HL-60 (cell line): Measurements from ENCODE around the gene TNRC18.
"Not testable (repeated sequence)": the region's sequence is repeated elsewhere in the genome, so short reads cannot be mapped to it uniquely, and the experiment has no call there.

Experiments
- GABPA ChIP-seq: IDR thresholded peaks from 2 replicates; pipeline ENCODE4 v1.6.1; 2012; ENCODE audit warnings: low read depth
- POLR2AphosphoS5 ChIP-seq: IDR thresholded peaks from 2 replicates; pipeline ENCODE4 v1.6.1; 2012; ENCODE audit warnings: low read depth
- SPI1 ChIP-seq: IDR thresholded peaks from 2 replicates; pipeline ENCODE4 v1.6.1; 2012; ENCODE audit warnings: low read depth, mild to moderate bottlenecking, borderline replicate concordance
- TF ChIP-seq, protein P1 (sequence below): IDR thresholded peaks from one replicate; pipeline ENCODE4 v1.5.1; 2011; ENCODE audit warnings: low read length, control low read depth, inconsistent platforms; ENCODE audit not compliant: insufficient read depth

DNA sequence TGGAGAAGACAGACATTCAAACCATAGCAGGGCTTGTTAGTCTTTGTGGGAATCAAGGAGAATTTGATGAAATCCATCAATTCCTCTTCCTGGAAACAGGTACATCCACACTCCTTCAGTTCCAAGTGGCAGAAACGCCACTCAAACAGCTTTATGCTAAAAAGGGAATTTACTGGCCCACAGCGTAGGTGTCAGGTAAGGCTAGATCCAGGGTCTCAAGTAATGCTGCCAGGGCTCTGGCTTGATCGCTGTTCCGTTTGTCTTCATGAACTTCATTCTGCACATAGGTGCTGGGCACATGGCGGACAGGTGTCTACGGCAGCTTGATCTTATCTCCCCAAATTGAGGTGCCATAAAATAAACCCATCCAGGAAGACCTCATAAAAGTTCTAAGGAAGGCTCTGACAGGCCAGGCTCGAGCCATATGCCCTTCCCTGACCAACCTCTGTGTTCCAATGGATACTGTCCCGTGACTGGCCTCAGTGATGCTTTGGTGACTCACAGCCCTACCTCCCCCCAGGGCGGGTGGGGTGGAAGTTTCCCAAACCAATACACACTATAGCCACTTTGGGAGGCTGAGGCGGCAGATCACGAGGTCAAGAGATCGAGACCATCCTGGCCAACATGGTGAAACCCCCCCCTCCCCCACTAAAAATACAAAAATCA is 153.5 kb downstream of the TNRC18 start:
- TF ChIP-seq, protein P1, sequence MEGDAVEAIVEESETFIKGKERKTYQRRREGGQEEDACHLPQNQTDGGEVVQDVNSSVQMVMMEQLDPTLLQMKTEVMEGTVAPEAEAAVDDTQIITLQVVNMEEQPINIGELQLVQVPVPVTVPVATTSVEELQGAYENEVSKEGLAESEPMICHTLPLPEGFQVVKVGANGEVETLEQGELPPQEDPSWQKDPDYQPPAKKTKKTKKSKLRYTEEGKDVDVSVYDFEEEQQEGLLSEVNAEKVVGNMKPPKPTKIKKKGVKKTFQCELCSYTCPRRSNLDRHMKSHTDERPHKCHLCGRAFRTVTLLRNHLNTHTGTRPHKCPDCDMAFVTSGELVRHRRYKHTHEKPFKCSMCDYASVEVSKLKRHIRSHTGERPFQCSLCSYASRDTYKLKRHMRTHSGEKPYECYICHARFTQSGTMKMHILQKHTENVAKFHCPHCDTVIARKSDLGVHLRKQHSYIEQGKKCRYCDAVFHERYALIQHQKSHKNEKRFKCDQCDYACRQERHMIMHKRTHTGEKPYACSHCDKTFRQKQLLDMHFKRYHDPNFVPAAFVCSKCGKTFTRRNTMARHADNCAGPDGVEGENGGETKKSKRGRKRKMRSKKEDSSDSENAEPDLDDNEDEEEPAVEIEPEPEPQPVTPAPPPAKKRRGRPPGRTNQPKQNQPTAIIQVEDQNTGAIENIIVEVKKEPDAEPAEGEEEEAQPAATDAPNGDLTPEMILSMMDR: not testable (repeated sequence)
- TF ChIP-seq SPI1, POLR2AphosphoS5, GABPA: not testable (repeated sequence)
